GM23338 (cell line): ENCODE results near the gene B3GALT5. TPM values are rescaled to one million over a fixed set of nuclear protein-coding genes. Genes with fewer than 3 reads are reported as not detected.

Experiments used
- ATAC-seq: fragments of 200-7000 bp; cut with Tn5 transposase; 3 replicates; pipeline ENCODE4 v1.9.1; 2020
- DNase-seq: peaks from one replicate; pipeline ENCODE4 v3.0.0-alpha.2; 2015; ENCODE audit warnings: low spot score
- H2AFZ ChIP-seq: fragments of 200-600 bp; sonication (generic); 2 replicates; pipeline ENCODE4 v1.8.0; 2016; ENCODE audit warnings: antibody characterized with exemption, mild to moderate bottlenecking, moderate library complexity
- H3F3A ChIP-seq: fragments of 200-600 bp; sonication (generic); replicated peaks from 2 replicates; pipeline ENCODE4 v1.8.0; 2017; ENCODE audit warnings: antibody characterized with exemption, mixed run types, low read depth
- H3K27ac ChIP-seq: fragments of 200-600 bp; sonication (generic); 2 replicates; pipeline ENCODE4 v1.6.1; 2016; ENCODE audit warnings: low read depth
- H3K27me3 ChIP-seq: fragments of 200-600 bp; sonication (generic); 2 replicates; pipeline ENCODE4 v1.8.0; 2016; ENCODE audit warnings: mild to moderate bottlenecking, mixed run types, moderate library complexity; ENCODE audit not compliant: insufficient read depth
- H3K36me3 ChIP-seq: fragments of 200-600 bp; sonication (generic); 2 replicates; pipeline ENCODE4 v1.8.0; 2016; ENCODE audit warnings: mild to moderate bottlenecking; ENCODE audit not compliant: insufficient read depth
- H3K4me1 ChIP-seq: fragments of 200-600 bp; sonication (generic); 2 replicates; pipeline ENCODE4 v1.8.0; 2016; ENCODE audit warnings: mild to moderate bottlenecking, moderate library complexity; ENCODE audit not compliant: insufficient read depth
- H3K4me2 ChIP-seq: fragments of 200-600 bp; sonication (generic); 2 replicates; pipeline ENCODE4 v1.7.1; 2017; ENCODE audit warnings: mixed run types
- H3K4me3 ChIP-seq: fragments of 200-600 bp; sonication (generic); 2 replicates; pipeline ENCODE4 v1.6.1; 2016; ENCODE audit warnings: mixed run types
- H3K79me2 ChIP-seq: fragments of 200-600 bp; sonication (generic); replicated peaks from 2 replicates; pipeline ENCODE4 v1.8.0; 2017; ENCODE audit warnings: mild to moderate bottlenecking; ENCODE audit not compliant: insufficient read depth
- H3K9me2 ChIP-seq: fragments of 200-600 bp; sonication (generic); 2 replicates; pipeline ENCODE4 v1.8.0; 2017; ENCODE audit not compliant: insufficient read depth
- H4K20me1 ChIP-seq: fragments of 200-600 bp; sonication (generic); replicated peaks from 2 replicates; pipeline ENCODE4 v1.8.0; 2017; ENCODE audit warnings: mild to moderate bottlenecking; ENCODE audit not compliant: insufficient read depth
- H3K27ac Mint-ChIP-seq: 2 replicates; pipeline ENCODE4 v1.8.0; 2020; ENCODE audit warnings: inconsistent platforms, mild to moderate bottlenecking, moderate library complexity, mixed read lengths
- H3K27me3 Mint-ChIP-seq: 3 replicates; pipeline ENCODE4 v1.8.0; 2022; ENCODE audit warnings: low read depth, mild to moderate bottlenecking, moderate library complexity, mixed read lengths, inconsistent platforms; ENCODE audit not compliant: insufficient read depth, poor library complexity
- H3K36me3 Mint-ChIP-seq: 3 replicates; pipeline ENCODE4 v1.8.0; 2021; ENCODE audit warnings: low read depth, mild to moderate bottlenecking, inconsistent platforms, moderate library complexity, mixed read lengths
- H3K4me1 Mint-ChIP-seq: 3 replicates; pipeline ENCODE4 v1.8.0; 2020; ENCODE audit warnings: mild to moderate bottlenecking, inconsistent platforms, mixed read lengths
- H3K4me3 Mint-ChIP-seq: 3 replicates; pipeline ENCODE4 v1.8.0; 2021; ENCODE audit warnings: moderate library complexity, mild to moderate bottlenecking, inconsistent platforms, mixed read lengths
- H3K9me3 Mint-ChIP-seq: 3 replicates; pipeline ENCODE4 v1.8.0; 2020; ENCODE audit warnings: moderate library complexity, mild to moderate bottlenecking, inconsistent platforms, mixed read lengths
- CREB1 ChIP-seq: fragments of 250-450 bp; sonication (Bioruptor Pico); IDR thresholded peaks from 2 replicates; pipeline ENCODE4 v1.5.0; 2020; ENCODE audit warnings: low read depth, mild to moderate bottlenecking, moderate library complexity
- EZH2 ChIP-seq: fragments of 200-600 bp; sonication (generic); IDR thresholded peaks from one replicate; pipeline ENCODE4 v1.8.0; 2017; ENCODE audit warnings: antibody characterized with exemption, mild to moderate bottlenecking, low read depth; ENCODE audit not compliant: unreplicated experiment
- EZH2phosphoT487 ChIP-seq: fragments of 200-600 bp; sonication (generic); IDR thresholded peaks from one replicate; pipeline ENCODE4 v1.8.1; 2018; ENCODE audit warnings: antibody characterized with exemption; ENCODE audit not compliant: unreplicated experiment
- JUNB ChIP-seq: IDR thresholded peaks from one replicate; pipeline ENCODE4 v1.6.1; 2016; ENCODE audit warnings: antibody characterized with exemption; ENCODE audit not compliant: unreplicated experiment
- NANOG ChIP-seq: IDR thresholded peaks from 2 replicates; pipeline ENCODE4 v1.6.1; 2016; ENCODE audit warnings: antibody characterized with exemption, borderline replicate concordance
- POLR2AphosphoS5 ChIP-seq: IDR thresholded peaks from 2 replicates; pipeline ENCODE4 v1.6.1; 2016; ENCODE audit warnings: antibody characterized with exemption, low read depth
- REST ChIP-seq: IDR thresholded peaks from one replicate; pipeline ENCODE4 v1.6.1; 2018; ENCODE audit warnings: antibody characterized with exemption; ENCODE audit not compliant: unreplicated experiment
- STAT1 ChIP-seq: IDR thresholded peaks from one replicate; pipeline ENCODE4 v1.6.1; 2016; ENCODE audit warnings: antibody characterized with exemption; ENCODE audit not compliant: unreplicated experiment
- polyA plus RNA-seq: library from polyadenylated mRNA; unstranded; fragments of >200 nt; fragmentation: Nextera tagmentation; extraction: Ambion mirVana; gene quantifications from 2 replicates; pipeline ENCODE4 v1.2.1, GENCODE V29; 2016
- total RNA-seq: library from RNA; depleted of rRNA; stranded (reverse); fragments of >200 nt; shearing (Covaris generic); gene quantifications from 2 replicates; pipeline ENCODE4 v1.2.3, GENCODE V29; 2014
- TF ChIP-seq, protein P1 (sequence below), 2 experiments: fragments of 200-600 bp in 1 of 2; sonication (generic) in 1 of 2; conservative IDR thresholded peaks; 2 replicates each; pipeline versions ENCODE4 v1.5.1 to v1.6.1; 2016 to 2017; ENCODE audit warnings: antibody characterized with exemption in 2 of 2, low read depth in 2 of 2, mild to moderate bottlenecking in 2 of 2, moderate library complexity in 1 of 2

B3GALT5 gene
- total and polyA plus RNA-seq, 2 experiments from 2014 or later, result 6.2 to 37.5 TPM

DNA sequence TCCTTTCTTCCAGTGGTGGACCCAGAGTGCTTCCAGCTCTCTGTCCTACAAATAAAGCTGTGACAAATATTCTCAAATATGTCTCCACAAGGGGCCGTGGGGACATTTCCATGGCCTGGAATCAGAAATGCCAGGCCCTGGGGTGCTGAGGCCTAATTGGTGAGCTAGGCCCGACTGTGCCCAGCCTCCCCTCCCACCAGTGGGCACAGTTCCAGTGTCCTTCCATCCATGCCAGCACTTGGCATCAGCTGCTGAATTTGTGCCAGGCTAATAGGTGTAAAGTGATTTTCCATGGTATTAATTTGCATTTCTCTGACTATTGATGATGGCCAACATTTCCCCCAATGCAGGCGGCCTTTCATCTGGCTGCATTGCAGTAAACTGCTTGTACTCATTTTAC lies 48.5 kb upstream of the B3GALT5 start (continued):
- TF ChIP-seq REST, result no peak
- TF ChIP-seq JUNB, result no peak
- TF ChIP-seq STAT1, result no peak
- no peak for TF ChIP-seq NANOG
- TF ChIP-seq EZH2, result no peak
- no peak for TF ChIP-seq CREB1
- TF ChIP-seq, protein P1, sequence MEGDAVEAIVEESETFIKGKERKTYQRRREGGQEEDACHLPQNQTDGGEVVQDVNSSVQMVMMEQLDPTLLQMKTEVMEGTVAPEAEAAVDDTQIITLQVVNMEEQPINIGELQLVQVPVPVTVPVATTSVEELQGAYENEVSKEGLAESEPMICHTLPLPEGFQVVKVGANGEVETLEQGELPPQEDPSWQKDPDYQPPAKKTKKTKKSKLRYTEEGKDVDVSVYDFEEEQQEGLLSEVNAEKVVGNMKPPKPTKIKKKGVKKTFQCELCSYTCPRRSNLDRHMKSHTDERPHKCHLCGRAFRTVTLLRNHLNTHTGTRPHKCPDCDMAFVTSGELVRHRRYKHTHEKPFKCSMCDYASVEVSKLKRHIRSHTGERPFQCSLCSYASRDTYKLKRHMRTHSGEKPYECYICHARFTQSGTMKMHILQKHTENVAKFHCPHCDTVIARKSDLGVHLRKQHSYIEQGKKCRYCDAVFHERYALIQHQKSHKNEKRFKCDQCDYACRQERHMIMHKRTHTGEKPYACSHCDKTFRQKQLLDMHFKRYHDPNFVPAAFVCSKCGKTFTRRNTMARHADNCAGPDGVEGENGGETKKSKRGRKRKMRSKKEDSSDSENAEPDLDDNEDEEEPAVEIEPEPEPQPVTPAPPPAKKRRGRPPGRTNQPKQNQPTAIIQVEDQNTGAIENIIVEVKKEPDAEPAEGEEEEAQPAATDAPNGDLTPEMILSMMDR (conservative IDR thresholded peaks at IDR 0.05; ENCODE audit: low read depth in 2 of 2), result no peak

GRCh38 chr21:39567180-39567972 lies 45.4 kb upstream of the B3GALT5 start:
- ATAC-seq (no peak), DNase-seq (no peak)
- Histone ChIP-seq H3K27ac (no peak overlapping the region), H3K79me2 (no peaks in the 10 kb centered on the region), H3K27me3 (no peaks in the 10 kb centered on the region), H3K9me2 (peaks cover 4% of the 10 kb centered on the region; the same call in 1 of the 2 replicates), H3K4me2 (no peak overlapping the region), H3K36me3 (no peaks in the 10 kb centered on the region), H3K4me3 (no peak overlapping the region), H4K20me1 (no peaks in the 10 kb centered on the region), H2AFZ (no peak overlapping the region), H3K4me1 (peaks cover 9% of the 10 kb centered on the region; the same call in 1 of the 2 replicates), H3F3A (no peaks in the 10 kb centered on the region)
- H3K27ac Mint-ChIP-seq, result no peak overlapping the region
- no peaks in the 10 kb centered on the region for H3K9me3 Mint-ChIP-seq
- no peaks in the 10 kb centered on the region for H3K36me3 Mint-ChIP-seq
- no peak for TF ChIP-seq EZH2phosphoT487
- TF ChIP-seq, protein P1 (conservative IDR thresholded peaks at IDR 0.05; ENCODE audit: low read depth in 2 of 2), result no peak
- TF ChIP-seq JUNB, result no peak
- no peak for TF ChIP-seq POLR2AphosphoS5
- TF ChIP-seq STAT1, result no peak
- no peak for TF ChIP-seq NANOG
- no peaks in the 10 kb centered on the region for H3K27me3 Mint-ChIP-seq
- H3K4me3 Mint-ChIP-seq, result no peak overlapping the region
- H3K4me1 Mint-ChIP-seq, result peaks cover 7% of the 10 kb centered on the region
